GM23338 (cell line): ENCODE data around the gene CCR5. TPM values are rescaled to one million over a fixed set of nuclear protein-coding genes. Genes with fewer than 3 reads are reported as not detected.

ENCODE experiments used
- ATAC-seq: fragments of 200-7000 bp; cut with Tn5 transposase; 3 replicates; pipeline ENCODE4 v1.9.1; 2020
- DNase-seq: peaks from one replicate; pipeline ENCODE4 v3.0.0-alpha.2; 2015; ENCODE audit warnings: low spot score
- H2AFZ ChIP-seq: fragments of 200-600 bp; sonication (generic); 2 replicates; pipeline ENCODE4 v1.8.0; 2016; ENCODE audit warnings: antibody characterized with exemption, mild to moderate bottlenecking, moderate library complexity
- H3F3A ChIP-seq: fragments of 200-600 bp; sonication (generic); replicated peaks from 2 replicates; pipeline ENCODE4 v1.8.0; 2017; ENCODE audit warnings: antibody characterized with exemption, mixed run types, low read depth
- H3K27ac ChIP-seq: fragments of 200-600 bp; sonication (generic); 2 replicates; pipeline ENCODE4 v1.6.1; 2016; ENCODE audit warnings: low read depth
- H3K27me3 ChIP-seq: fragments of 200-600 bp; sonication (generic); 2 replicates; pipeline ENCODE4 v1.8.0; 2016; ENCODE audit warnings: mild to moderate bottlenecking, mixed run types, moderate library complexity; ENCODE audit not compliant: insufficient read depth
- H3K36me3 ChIP-seq: fragments of 200-600 bp; sonication (generic); 2 replicates; pipeline ENCODE4 v1.8.0; 2016; ENCODE audit warnings: mild to moderate bottlenecking; ENCODE audit not compliant: insufficient read depth
- H3K4me1 ChIP-seq: fragments of 200-600 bp; sonication (generic); 2 replicates; pipeline ENCODE4 v1.8.0; 2016; ENCODE audit warnings: mild to moderate bottlenecking, moderate library complexity; ENCODE audit not compliant: insufficient read depth
- H3K4me2 ChIP-seq: fragments of 200-600 bp; sonication (generic); 2 replicates; pipeline ENCODE4 v1.7.1; 2017; ENCODE audit warnings: mixed run types
- H3K4me3 ChIP-seq: fragments of 200-600 bp; sonication (generic); 2 replicates; pipeline ENCODE4 v1.6.1; 2016; ENCODE audit warnings: mixed run types
- H3K79me2 ChIP-seq: fragments of 200-600 bp; sonication (generic); replicated peaks from 2 replicates; pipeline ENCODE4 v1.8.0; 2017; ENCODE audit warnings: mild to moderate bottlenecking; ENCODE audit not compliant: insufficient read depth
- H3K9me2 ChIP-seq: fragments of 200-600 bp; sonication (generic); 2 replicates; pipeline ENCODE4 v1.8.0; 2017; ENCODE audit not compliant: insufficient read depth
- H4K20me1 ChIP-seq: fragments of 200-600 bp; sonication (generic); replicated peaks from 2 replicates; pipeline ENCODE4 v1.8.0; 2017; ENCODE audit warnings: mild to moderate bottlenecking; ENCODE audit not compliant: insufficient read depth
- H3K27ac Mint-ChIP-seq: 2 replicates; pipeline ENCODE4 v1.8.0; 2020; ENCODE audit warnings: inconsistent platforms, mild to moderate bottlenecking, moderate library complexity, mixed read lengths
- H3K27me3 Mint-ChIP-seq: 3 replicates; pipeline ENCODE4 v1.8.0; 2022; ENCODE audit warnings: low read depth, mild to moderate bottlenecking, moderate library complexity, mixed read lengths, inconsistent platforms; ENCODE audit not compliant: insufficient read depth, poor library complexity
- H3K36me3 Mint-ChIP-seq: 3 replicates; pipeline ENCODE4 v1.8.0; 2021; ENCODE audit warnings: low read depth, mild to moderate bottlenecking, inconsistent platforms, moderate library complexity, mixed read lengths
- H3K4me1 Mint-ChIP-seq: 3 replicates; pipeline ENCODE4 v1.8.0; 2020; ENCODE audit warnings: mild to moderate bottlenecking, inconsistent platforms, mixed read lengths
- H3K4me3 Mint-ChIP-seq: 3 replicates; pipeline ENCODE4 v1.8.0; 2021; ENCODE audit warnings: moderate library complexity, mild to moderate bottlenecking, inconsistent platforms, mixed read lengths
- H3K9me3 Mint-ChIP-seq: 3 replicates; pipeline ENCODE4 v1.8.0; 2020; ENCODE audit warnings: moderate library complexity, mild to moderate bottlenecking, inconsistent platforms, mixed read lengths
- NANOG ChIP-seq: IDR thresholded peaks from 2 replicates; pipeline ENCODE4 v1.6.1; 2016; ENCODE audit warnings: antibody characterized with exemption, borderline replicate concordance
- REST ChIP-seq: IDR thresholded peaks from one replicate; pipeline ENCODE4 v1.6.1; 2018; ENCODE audit warnings: antibody characterized with exemption; ENCODE audit not compliant: unreplicated experiment
- ZNF114 ChIP-seq: fragments of 250-450 bp; sonication (Bioruptor Pico); IDR thresholded peaks from 2 replicates; pipeline ENCODE4 v1.5.0; 2020; ENCODE audit warnings: mild to moderate bottlenecking, moderate library complexity
- ZNF331 ChIP-seq: fragments of 250-450 bp; sonication (Bioruptor Pico); IDR thresholded peaks from 2 replicates; pipeline ENCODE4 v1.5.0; 2020; ENCODE audit warnings: low read depth, mild to moderate bottlenecking, moderate library complexity
- ZNF462 ChIP-seq: fragments of 250-450 bp; sonication (Bioruptor Pico); IDR thresholded peaks from 2 replicates; pipeline ENCODE4 v1.5.0; 2020; ENCODE audit warnings: mild to moderate bottlenecking, moderate library complexity
- polyA plus RNA-seq: library from polyadenylated mRNA; unstranded; fragments of >200 nt; fragmentation: Nextera tagmentation; extraction: Ambion mirVana; gene quantifications from 2 replicates; pipeline ENCODE4 v1.2.1, GENCODE V29; 2016
- total RNA-seq: library from RNA; depleted of rRNA; stranded (reverse); fragments of >200 nt; shearing (Covaris generic); gene quantifications from 2 replicates; pipeline ENCODE4 v1.2.3, GENCODE V29; 2014

CCR5 gene
- total and polyA plus RNA-seq, 2 experiments from 2014 or later = not detected

- no peak for TF ChIP-seq ZNF462
These were observed 43.2 kb downstream of the CCR5 start (continued) for GRCh38 chr3:46413951-46414350.

DNA sequence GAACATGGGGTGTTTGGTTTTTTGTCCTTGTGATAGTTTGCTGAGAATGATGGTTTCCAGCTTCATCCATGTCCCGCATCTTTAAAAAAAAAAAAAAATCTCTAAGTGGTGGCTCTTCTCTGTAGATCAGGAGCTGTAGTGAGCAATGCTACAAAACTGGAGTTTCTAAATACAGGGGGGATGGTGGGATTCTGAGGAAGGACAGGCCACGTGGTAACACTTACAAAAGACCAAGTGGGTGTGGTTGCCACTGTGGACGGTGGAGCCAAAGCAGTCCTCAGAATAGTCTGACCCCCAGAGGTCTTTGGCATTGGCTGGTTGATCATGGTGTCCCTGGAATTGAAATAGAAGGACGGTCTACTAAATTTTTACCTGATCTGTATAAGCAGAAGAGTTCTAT lies 44.0 kb downstream of the CCR5 start:
- no peak overlapping the region for H3K4me3 ChIP-seq
- TF ChIP-seq ZNF331 (no peak), NANOG (no peak), REST (no peak), ZNF462 (no peak), ZNF114 (CRISPR knock-in tag) (no peak)

More for the DNA sequence above, 44.0 kb downstream of the CCR5 start:
- Mint-ChIP-seq H3K27ac (no peak overlapping the region), H3K36me3 (no peaks in the 10 kb centered on the region), H3K9me3 (no peaks in the 10 kb centered on the region), H3K27me3 (no peaks in the 10 kb centered on the region), H3K4me1 (peaks cover 17% of the 10 kb centered on the region; the same call in 2 of the 3 replicates), H3K4me3 (no peak overlapping the region)
- Histone ChIP-seq H3K79me2 (no peaks in the 10 kb centered on the region), H4K20me1 (no peaks in the 10 kb centered on the region), H3K27me3 (no peaks in the 10 kb centered on the region), H3K27ac (no peak overlapping the region), H3K4me1 (no peaks in the 10 kb centered on the region), H3F3A (no peaks in the 10 kb centered on the region), H3K4me2 (no peak overlapping the region), H3K36me3 (no peaks in the 10 kb centered on the region), H2AFZ (no peak overlapping the region), H3K9me2 (no peaks in the 10 kb centered on the region)
- ATAC-seq (no peak), DNase-seq (no peak)
